ENCODE data around the gene LHPP. TPM values are rescaled to one million over a fixed set of nuclear protein-coding genes. Genes with fewer than 3 reads are reported as not detected.
"Not testable (repeated sequence)": the region's sequence is repeated elsewhere in the genome, so short reads cannot be mapped to it uniquely, and the experiment has no call there.

The LHPP gene
- total RNA-seq, 1 experiment from 2014 or later, result 6.6 TPM

GRCh38 chr10:124608093-124608721, 146.6 kb downstream of the LHPP start:
- ChIA-PET CTCF (no interaction called here), POLR2A (ENCODE audit: unreplicated experiment) (no interaction called here)
- no peak overlapping the region for H3K4me2 ChIP-seq (ENCODE audit: low read length)
- no peak overlapping the region for H3K4me3 ChIP-seq (ENCODE audit: low read length)
- H3F3A ChIP-seq (ENCODE audit: low read length, unreplicated experiment), result no peaks in the 10 kb centered on the region
- no peaks in the 10 kb centered on the region for H3K27me3 ChIP-seq (ENCODE audit: low read length)
- ATAC-seq (no peak), DNase-seq (no peak)
- H3K36me3 ChIP-seq (ENCODE audit: low read depth, low read length), result no peaks in the 10 kb centered on the region
- intact Hi-C loops (cut with micrococcal nuclease), result no loop called here
- H4K20me1 ChIP-seq (ENCODE audit: low read length), result no peaks in the 10 kb centered on the region
- H3K9me2 ChIP-seq (replicated peaks; ENCODE audit: low read length), result no peaks in the 10 kb centered on the region
- no TSS peak for BruUV-seq (replicated peaks)
- no peaks in the 10 kb centered on the region for H3K9me3 ChIP-seq (ENCODE audit: low read length)
- no peaks in the 10 kb centered on the region for H3K4me1 ChIP-seq (ENCODE audit: insufficient read depth, low read length)
- H3K79me2 ChIP-seq (ENCODE audit: low read length), result no peaks in the 10 kb centered on the region
- no peak overlapping the region for H3K27ac ChIP-seq (ENCODE audit: low read length)
- no peak overlapping the region for H2AFZ ChIP-seq (ENCODE audit: low read length)
- TF ChIP-seq EZH2 (IDR thresholded peaks at IDR 0.05; ENCODE audit: low read length, unreplicated experiment) (no peak), CTCF (conservative IDR thresholded peaks at IDR 0.05; ENCODE audit: low read depth, low read length) (no peak), EZH2phosphoT487 (IDR thresholded peaks at IDR 0.05; ENCODE audit: borderline replicate concordance, low read length) (no peak)
- no peak overlapping the region for H3K9ac ChIP-seq (ENCODE audit: low read length)

GRCh38 chr10:124609698-124610097, 148.1 kb downstream of the LHPP start:
- ChIA-PET CTCF (no interaction called here), POLR2A (ENCODE audit: unreplicated experiment) (no interaction called here)
- H4K20me1 ChIP-seq (ENCODE audit: low read length), result no peaks in the 10 kb centered on the region
- no peaks in the 10 kb centered on the region for H3K36me3 ChIP-seq (ENCODE audit: low read depth, low read length)
- H3F3A ChIP-seq (ENCODE audit: low read length, unreplicated experiment), result no peaks in the 10 kb centered on the region
- H3K9me3 ChIP-seq (ENCODE audit: low read length), result no peaks in the 10 kb centered on the region
- H2AFZ ChIP-seq (ENCODE audit: low read length), result no peak overlapping the region
- no TSS peak for BruUV-seq (replicated peaks)
- intact Hi-C loops (cut with micrococcal nuclease), result no loop called here
- H3K79me2 ChIP-seq (ENCODE audit: low read length), result no peaks in the 10 kb centered on the region
- no peaks in the 10 kb centered on the region for H3K4me1 ChIP-seq (ENCODE audit: insufficient read depth, low read length)
- H3K9ac ChIP-seq (ENCODE audit: low read length), result no peak overlapping the region
- H3K9me2 ChIP-seq (replicated peaks; ENCODE audit: low read length), result no peaks in the 10 kb centered on the region
- no peaks in the 10 kb centered on the region for H3K27me3 ChIP-seq (ENCODE audit: low read length)
- H3K27ac ChIP-seq (ENCODE audit: low read length), result no peak overlapping the region
- no peak for TF ChIP-seq EZH2phosphoT487 (IDR thresholded peaks at IDR 0.05; ENCODE audit: borderline replicate concordance, low read length)
- TF ChIP-seq CTCF (conservative IDR thresholded peaks at IDR 0.05; ENCODE audit: low read depth, low read length), result no peak
- TF ChIP-seq EZH2 (IDR thresholded peaks at IDR 0.05; ENCODE audit: low read length, unreplicated experiment), result no peak
- DNase-seq (no peak), ATAC-seq (no peak)
- H3K4me3 ChIP-seq (ENCODE audit: low read length), result no peak overlapping the region
- no peak overlapping the region for H3K4me2 ChIP-seq (ENCODE audit: low read length)

- H4K20me1 ChIP-seq (ENCODE audit: low read length); CTCF ChIA-PET; DNase-seq; H3K9ac ChIP-seq (ENCODE audit: low read length); ATAC-seq; H3K4me1 ChIP-seq (ENCODE audit: insufficient read depth, low read length); H3K79me2 ChIP-seq (ENCODE audit: low read length); H3K27me3 ChIP-seq (ENCODE audit: low read length); H2AFZ ChIP-seq (ENCODE audit: low read length); H3K4me3 ChIP-seq (ENCODE audit: low read length); H3K36me3 ChIP-seq (ENCODE audit: low read depth, low read length); H3K9me3 ChIP-seq (ENCODE audit: low read length); intact Hi-C loops (cut with micrococcal nuclease); BruUV-seq (replicated peaks); H3K9me2 ChIP-seq (replicated peaks; ENCODE audit: low read length); H3K27ac ChIP-seq (ENCODE audit: low read length); H3F3A ChIP-seq (ENCODE audit: low read length, unreplicated experiment); H3K4me2 ChIP-seq (ENCODE audit: low read length); POLR2A ChIA-PET (ENCODE audit: unreplicated experiment): not testable (repeated sequence)
Measured at GRCh38 chr10:124610186-124610585, 148.6 kb downstream of the LHPP start.

GRCh38 chr10:124610851-124611250, 149.2 kb downstream of the LHPP start:
- H3K4me1 ChIP-seq (ENCODE audit: insufficient read depth, low read length); intact Hi-C loops (cut with micrococcal nuclease); H3K9me3 ChIP-seq (ENCODE audit: low read length); H3K9me2 ChIP-seq (replicated peaks; ENCODE audit: low read length); DNase-seq; H2AFZ ChIP-seq (ENCODE audit: low read length); CTCF ChIA-PET; H4K20me1 ChIP-seq (ENCODE audit: low read length); H3K79me2 ChIP-seq (ENCODE audit: low read length); H3K27ac ChIP-seq (ENCODE audit: low read length); H3K9ac ChIP-seq (ENCODE audit: low read length); H3F3A ChIP-seq (ENCODE audit: low read length, unreplicated experiment); H3K4me3 ChIP-seq (ENCODE audit: low read length); BruUV-seq (replicated peaks); H3K4me2 ChIP-seq (ENCODE audit: low read length); POLR2A ChIA-PET (ENCODE audit: unreplicated experiment); ATAC-seq; H3K36me3 ChIP-seq (ENCODE audit: low read depth, low read length); H3K27me3 ChIP-seq (ENCODE audit: low read length): not testable (repeated sequence)
